HepG2 (cell line): ENCODE measurements around the gene PTPRM. TPM values are rescaled to one million over a fixed set of nuclear protein-coding genes. Genes with fewer than 3 reads are reported as not detected.

Experiments
- ATAC-seq: fragments of 200-7000 bp; cut with Tn5 transposase; 3 replicates; pipeline ENCODE4 v1.9.1; 2020; ENCODE audit warnings: mild to moderate bottlenecking, moderate library complexity
- BruUV-seq: library from RNA; stranded (reverse); fragments of 400-500 nt; replicated peaks from 2 replicates; lab custom pipeline; 2021; lab: Mats Ljungman, UMichigan
- CTCF ChIA-PET: fragments of 300-600 bp; formaldehyde crosslinking; extraction: SDS; loops from one replicate; lab custom pipeline; 2021; ENCODE audit warnings: low total read pairs, inconsistent platforms, low intra/inter-chr PET ratio; lab: Yijun Ruan, JAX
- POLR2A ChIA-PET: fragments of 350-600 bp; sonication (Branson Sonifier 250); formaldehyde crosslinking; loops from one replicate; lab custom pipeline; 2020; ENCODE audit warnings: antibody characterized with exemption, inconsistent platforms; lab: Yijun Ruan, JAX
- DNase-seq: peaks from one replicate; pipeline ENCODE4 v3.0.0-alpha.2; 2015; ENCODE audit warnings: low spot score
- FAIRE-seq: peaks from 3 replicates; lab custom pipeline; 2011; peaks lifted over from hg19 to GRCh38; lab: Jason Lieb, UNC
- H2AFZ ChIP-seq: one replicate; pipeline ENCODE4 v1.6.1; 2011; ENCODE audit warnings: low read length, inconsistent platforms
- H3K27ac ChIP-seq: fragments of 300-600 bp; 3 replicates; pipeline ENCODE4 v1.8.0; 2011; ENCODE audit warnings: mixed run types, mild to moderate bottlenecking, mixed read lengths, low read length, inconsistent platforms; ENCODE audit not compliant: insufficient read depth; ENCODE audit errors: extremely low read length
- H3K27me3 ChIP-seq, 2 experiments: fragments of 200-600 bp in 1 of 2; 2 replicates in 1 of 2; 3 replicates in 1 of 2; pipeline versions ENCODE4 v1.6.0 to v1.8.0; 2011; ENCODE audit warnings: low read length in 2 of 2, mild to moderate bottlenecking in 2 of 2, moderate library complexity in 2 of 2, inconsistent platforms in 1 of 2; ENCODE audit not compliant: insufficient read depth in 2 of 2, control insufficient read depth in 1 of 2
- H3K36me3 ChIP-seq, 2 experiments: fragments of 200-600 bp in 1 of 2; replicated peaks in 1 of 2; 2 replicates in 1 of 2; 3 replicates in 1 of 2; pipeline versions ENCODE4 v1.5.1 to v1.8.0; 2011; ENCODE audit warnings: low read length in 2 of 2, inconsistent platforms in 1 of 2; ENCODE audit not compliant: insufficient read depth in 2 of 2, control insufficient read depth in 1 of 2
- H3K4me1 ChIP-seq: 2 replicates; pipeline ENCODE4 v1.5.1; 2012; ENCODE audit warnings: low read length, inconsistent platforms; ENCODE audit not compliant: insufficient read depth
- H3K4me2 ChIP-seq: 2 replicates; pipeline ENCODE4 v1.6.0; 2011; ENCODE audit warnings: low read depth, low read length, inconsistent platforms
- H3K4me3 ChIP-seq, 3 experiments: fragments of 200-600 bp in 1 of 3; sonication (generic), shearing (Covaris generic) in 1 of 3; replicated peaks in 1 of 3; 2 replicates each; pipeline ENCODE4 v1.5.1; 2011 to 2016; ENCODE audit warnings: low read length in 3 of 3, inconsistent platforms in 2 of 3, low read depth in 2 of 3, mild to moderate bottlenecking in 2 of 3, control low read depth in 1 of 3, mixed read lengths in 1 of 3; ENCODE audit not compliant: insufficient read depth in 1 of 3
- H3K79me2 ChIP-seq: one replicate; pipeline ENCODE4 v1.6.1; 2011; ENCODE audit warnings: low read length, inconsistent platforms; ENCODE audit not compliant: insufficient read depth
- H3K9ac ChIP-seq: 2 replicates; pipeline ENCODE4 v1.6.0; 2011; ENCODE audit warnings: mild to moderate bottlenecking, low read depth, low read length, inconsistent platforms; ENCODE audit not compliant: insufficient read depth
- H3K9me3 ChIP-seq: 2 replicates; pipeline ENCODE4 v1.5.1; 2012; ENCODE audit warnings: mild to moderate bottlenecking, low read length
- H4K20me1 ChIP-seq: 2 replicates; pipeline ENCODE4 v1.6.0; 2011; ENCODE audit warnings: inconsistent platforms, mild to moderate bottlenecking, low read length, moderate library complexity; ENCODE audit not compliant: insufficient read depth
- MEF2D ChIP-seq: sonication (generic); formaldehyde crosslinking; IDR thresholded peaks from 2 replicates; pipeline ENCODE4 v1.5.1; 2020; ENCODE audit warnings: mild to moderate bottlenecking, missing genetic modification reagents
- NCOA5 ChIP-seq: sonication (generic); formaldehyde crosslinking; IDR thresholded peaks from 2 replicates; pipeline ENCODE4 v1.4.0; 2020; ENCODE audit warnings: missing genetic modification reagents
- RFX3 ChIP-seq: IDR thresholded peaks from 2 replicates; pipeline ENCODE4 v1.6.1; 2016; ENCODE audit warnings: missing biosample characterization, missing genetic modification reagents
- THRA ChIP-seq: sonication (generic); formaldehyde crosslinking; IDR thresholded peaks from 2 replicates; pipeline ENCODE4 v1.4.0; 2020; ENCODE audit warnings: missing genetic modification reagents, borderline replicate concordance
- ZSCAN29 ChIP-seq: sonication (generic); formaldehyde crosslinking; conservative IDR thresholded peaks from 2 replicates; pipeline ENCODE4 v1.4.0; 2020; ENCODE audit warnings: mild to moderate bottlenecking, missing genetic modification reagents
- WGBS: methylation state at CpG from one replicate; pipeline ENCODE4 v1.1.6; 2017; ENCODE audit warnings: low lambda C conversion rate; 5-methylcytosine and 5-hydroxymethylcytosine counted together
- in situ Hi-C: cut with HindIII; loops from 2 replicates; pipeline ENCODE4 v1.10.0; 2017; ENCODE audit warnings: low pct_unique_long_range_greater_than_20kb; ENCODE audit not compliant: extremely low pct_ligation_motif_present
- intact Hi-C: fragments of 100-400 bp; cut with micrococcal nuclease; formaldehyde crosslinking; loops from one replicate; pipeline ENCODE4 v1.10.0; 2022; ENCODE audit not compliant: unreplicated experiment
- polyA plus RNA-seq, 8 experiments: library from polyadenylated mRNA; depleted of rRNA in 3 of 8; stranded (reverse) in 7 of 8; unstranded in 1 of 8; fragments of >200 nt; fragmentation: Illumina TruSeq in 4 of 8; extraction: Trizol in 4 of 8; gene quantifications; 2 replicates each; pipeline versions ENCODE4 v1.2.1 to v1.2.3, GENCODE V29; 2011 to 2016; ENCODE audit warnings: low read depth in 4 of 8, missing spikeins in 1 of 8, mixed read lengths in 1 of 8; ENCODE audit not compliant: insufficient read depth in 1 of 8
- total RNA-seq, 5 experiments: library from RNA; depleted of rRNA; stranded (reverse); fragments of >200 nt; fragmentation: Illumina TruSeq; extraction: Trizol; gene quantifications; 2 replicates each; pipeline ENCODE4 v1.2.3, GENCODE V29; 2016; ENCODE audit warnings: low read depth in 1 of 5

Gene PTPRM
- total and polyA plus RNA-seq, 2 of the 13 experiments (the other 11 are each of a cell fraction or from before 2014, with no cell fraction given), result 12.6 to 108 TPM

GRCh38 chr18:7646174-7646886 lies 79.2 kb downstream of the PTPRM start (continued):
- TF ChIP-seq ZSCAN29 (no peak), NCOA5 (no peak), MEF2D (CRISPR knock-in tag) (0 out of 2 replicates have a peak, but pooled peaks have one; percentile 38), THRA (CRISPR knock-in tag) (peak; percentile 27; the same call in 1 of the 2 replicates)

- no TSS peak for BruUV-seq
Observed at GRCh38 chr18:7647500-7647899, 80.4 kb downstream of the PTPRM start.

More at GRCh38 chr18:7647500-7647899, 80.4 kb downstream of the PTPRM start:
- Histone ChIP-seq H3K9ac (no peak overlapping the region), H2AFZ (no peak overlapping the region), H3K27ac (no peak overlapping the region), H3K4me3 (no peak overlapping the region), H3K36me3 (no peaks in the 10 kb centered on the region), H3K9me3 (no peaks in the 10 kb centered on the region), H3K4me1 (peaks cover 28% of the 10 kb centered on the region), H3K27me3 (no peaks in the 10 kb centered on the region), H3K4me2 (no peak overlapping the region), H3K79me2 (peaks cover 3% of the 10 kb centered on the region), H4K20me1 (no peaks in the 10 kb centered on the region)
- CTCF ChIA-PET, result no interaction called here
- intact Hi-C loops, result no loop called here
- DNase-seq (no peak), ATAC-seq (no peak), FAIRE-seq (no peak)
- POLR2A ChIA-PET, result no interaction called here
- WGBS, result 100% methylated on average over 3 of the region's 3 CpGs
- in situ Hi-C loops, result no loop called here
- TF ChIP-seq RFX3 (CRISPR knock-in tag), result no peak
